Endodermal cell (in vitro differentiated cells): ENCODE measurements around the gene NACC2. TPM values are rescaled to one million over a fixed set of nuclear protein-coding genes. Genes with fewer than 3 reads are reported as not detected.

ENCODE experiments used
- DNase-seq: peaks from one replicate; pipeline ENCODE4 v3.0.0-alpha.2; 2017
- H3K27ac ChIP-seq: 2 replicates; pipeline ENCODE4 v1.5.1; 2013; ENCODE audit warnings: mild to moderate bottlenecking, low read depth, low read length, moderate library complexity
- H3K27me3 ChIP-seq: 2 replicates; pipeline ENCODE4 v1.6.1; 2013; ENCODE audit warnings: mild to moderate bottlenecking, low read length, moderate library complexity; ENCODE audit not compliant: insufficient read depth, control insufficient read depth, poor library complexity, severe bottlenecking
- H3K36me3 ChIP-seq: 2 replicates; pipeline ENCODE4 v1.7.0; 2013; ENCODE audit warnings: mild to moderate bottlenecking, low read length, moderate library complexity; ENCODE audit not compliant: control insufficient read depth, insufficient read depth
- H3K4me1 ChIP-seq: one replicate; pipeline ENCODE4 v1.7.0; 2013; ENCODE audit warnings: low read length; ENCODE audit not compliant: control insufficient read depth, insufficient read depth
- H3K4me3 ChIP-seq: 2 replicates; pipeline ENCODE4 v1.5.1; 2013; ENCODE audit warnings: mild to moderate bottlenecking, low read length, moderate library complexity
- H3K9ac ChIP-seq: 2 replicates; pipeline ENCODE4 v1.6.1; 2013; ENCODE audit warnings: mild to moderate bottlenecking, low read length, moderate library complexity; ENCODE audit not compliant: poor library complexity, severe bottlenecking; ENCODE audit errors: extremely low read depth
- H3K9me3 ChIP-seq: 2 replicates; pipeline ENCODE4 v1.6.1; 2013; ENCODE audit warnings: mild to moderate bottlenecking, low read length, moderate library complexity; ENCODE audit not compliant: control insufficient read depth
- H3K27ac Mint-ChIP-seq: 2 replicates; pipeline ENCODE4 v1.8.0; 2020; ENCODE audit warnings: mixed read lengths
- H3K27me3 Mint-ChIP-seq: 2 replicates; pipeline ENCODE4 v1.8.0; 2021; ENCODE audit warnings: mild to moderate bottlenecking, mixed read lengths; ENCODE audit not compliant: insufficient read depth
- H3K36me3 Mint-ChIP-seq: 2 replicates; pipeline ENCODE4 v1.8.0; 2020; ENCODE audit warnings: low read depth, mixed read lengths
- H3K4me1 Mint-ChIP-seq: 2 replicates; pipeline ENCODE4 v1.8.0; 2020; ENCODE audit warnings: mixed read lengths
- H3K4me3 Mint-ChIP-seq: 2 replicates; pipeline ENCODE4 v1.8.0; 2020; ENCODE audit warnings: mild to moderate bottlenecking, moderate library complexity, mixed read lengths
- H3K9me3 Mint-ChIP-seq: 2 replicates; pipeline ENCODE4 v1.8.0; 2020; ENCODE audit warnings: mild to moderate bottlenecking, mixed read lengths
- CTCF ChIP-seq: fragments of 200-600 bp; sonication (generic); conservative IDR thresholded peaks from 2 replicates; pipeline ENCODE4 v1.5.0; 2021; ENCODE audit warnings: antibody characterized with exemption, mild to moderate bottlenecking
- WGBS, 2 experiments: methylation state at CpG; one replicate each; pipeline versions ENCODE4 v1.1.5 to v1.1.7; 2013; ENCODE audit warnings: missing lambda C conversion rate in 2 of 2, mixed read lengths in 1 of 2; ENCODE audit not compliant: insufficient coverage in 1 of 2, insufficient read length in 1 of 2; 5-methylcytosine and 5-hydroxymethylcytosine counted together
- total RNA-seq, 2 donors: library from RNA; stranded (reverse); fragmentation: NEBNext Ultra II Directional in 1 of 2; extraction: Animal tissue kit (Norgen Biotek cat#: 25700) in 1 of 2; gene quantifications; 2 replicates in 1 of 2; 3 replicates in 1 of 2; pipeline ENCODE4 v1.2.1, GENCODE V29; 2021

Gene NACC2
- total RNA-seq, 2 donors from 2014 or later: 12.4 to 16.7 TPM

GRCh38 chr9:136085815-136086212, 9.3 kb downstream of the NACC2 start:
- H3K4me3 Mint-ChIP-seq: no peak overlapping the region
- H3K9me3 Mint-ChIP-seq: no peaks in the 10 kb centered on the region
- DNase-seq: no peak
- Histone ChIP-seq H3K27me3 (no peaks in the 10 kb centered on the region), H3K4me3 (no peak overlapping the region), H3K4me1 (no peaks in the 10 kb centered on the region), H3K36me3 (no peaks in the 10 kb centered on the region), H3K27ac (no peak overlapping the region), H3K9ac (no peak overlapping the region), H3K9me3 (no peaks in the 10 kb centered on the region)
- no peaks in the 10 kb centered on the region for H3K36me3 Mint-ChIP-seq
- no peaks in the 10 kb centered on the region for H3K27me3 Mint-ChIP-seq
- H3K27ac Mint-ChIP-seq: no peak overlapping the region
- no peak for TF ChIP-seq CTCF
- H3K4me1 Mint-ChIP-seq: peaks cover 3% of the 10 kb centered on the region
- whole genome bisulfite sequencing, 2 experiments: 91 to 93% methylated on average over 16 of the region's 16 CpGs

- no peaks in the 10 kb centered on the region for H3K36me3 ChIP-seq
- TF ChIP-seq CTCF: no peak
- DNase-seq: no peak
- H3K27me3 Mint-ChIP-seq: no peaks in the 10 kb centered on the region
- no peaks in the 10 kb centered on the region for H3K9me3 Mint-ChIP-seq
- H3K9ac ChIP-seq: no peak overlapping the region
- no peaks in the 10 kb centered on the region for H3K4me1 ChIP-seq
- no peaks in the 10 kb centered on the region for H3K27me3 ChIP-seq
- H3K27ac Mint-ChIP-seq: no peak overlapping the region
- H3K4me3 ChIP-seq: no peak overlapping the region
- no peak overlapping the region for H3K27ac ChIP-seq
- peaks cover 3% of the 10 kb centered on the region for H3K4me1 Mint-ChIP-seq
- WGBS, 2 experiments: 88 to 94% methylated on average over 14 to 33 of the region's 33 CpGs
- H3K4me3 Mint-ChIP-seq: no peak overlapping the region
- no peaks in the 10 kb centered on the region for H3K9me3 ChIP-seq
- no peaks in the 10 kb centered on the region for H3K36me3 Mint-ChIP-seq
Observed at GRCh38 chr9:136084063-136084944, 10.8 kb downstream of the NACC2 start.

- H3K27me3 Mint-ChIP-seq: no peaks in the 10 kb centered on the region
- Histone ChIP-seq H3K4me3 (no peak overlapping the region), H3K27ac (no peak overlapping the region), H3K9me3 (no peaks in the 10 kb centered on the region), H3K9ac (no peak overlapping the region), H3K27me3 (no peaks in the 10 kb centered on the region), H3K36me3 (no peaks in the 10 kb centered on the region), H3K4me1 (no peaks in the 10 kb centered on the region)
- 95 to 96% methylated on average over 13 to 24 of the region's 24 CpGs for WGBS, 2 experiments
- H3K36me3 Mint-ChIP-seq: no peaks in the 10 kb centered on the region
- H3K27ac Mint-ChIP-seq: no peak overlapping the region
- H3K9me3 Mint-ChIP-seq: no peaks in the 10 kb centered on the region
- no peak for TF ChIP-seq CTCF
- peaks cover 3% of the 10 kb centered on the region for H3K4me1 Mint-ChIP-seq
- no peak for DNase-seq
- H3K4me3 Mint-ChIP-seq: no peak overlapping the region
Observed at GRCh38 chr9:136083558-136084062, 11.5 kb downstream of the NACC2 start.
